CD4-positive, alpha-beta T cell treated with Interleukin-10 for 1 hour (primary cell): ENCODE data around the gene LRRC27.

ENCODE experiments used
- DNase-seq: peaks from one replicate; pipeline ENCODE4 v3.0.0-alpha.2; 2020

LRRC27 gene

GRCh38 chr10:132360766-132361447 is 28.9 kb downstream of the LRRC27 start:
- DNase-seq = peak; percentile 14

GRCh38 chr10:132361581-132362101 is 29.6 kb downstream of the LRRC27 start:
- DNase-seq = no peak

GRCh38 chr10:132362151-132362611 is 30.2 kb downstream of the LRRC27 start:
- no peak for DNase-seq

GRCh38 chr10:132363376-132363775 is 31.4 kb downstream of the LRRC27 start:
- DNase-seq = no peak

- DNase-seq = no peak
These were observed 32.1 kb downstream of the LRRC27 start for GRCh38 chr10:132363921-132364593.

- no peak for DNase-seq
These were observed 32.6 kb downstream of the LRRC27 start for GRCh38 chr10:132364594-132364970.

GRCh38 chr10:132365102-132365501 is 33.1 kb downstream of the LRRC27 start:
- DNase-seq = no peak

GRCh38 chr10:132366006-132366405 is 34.0 kb downstream of the LRRC27 start:
- no peak for DNase-seq

GRCh38 chr10:132366499-132366898 is 34.5 kb downstream of the LRRC27 start:
- no peak for DNase-seq

GRCh38 chr10:132368391-132368790 is 36.4 kb downstream of the LRRC27 start:
- DNase-seq = no peak

GRCh38 chr10:132368881-132369635 is 37.1 kb downstream of the LRRC27 start:
- no peak for DNase-seq

- DNase-seq = no peak
These were observed 37.7 kb downstream of the LRRC27 start for GRCh38 chr10:132369636-132370185.

GRCh38 chr10:132370426-132371340 is 38.7 kb downstream of the LRRC27 start:
- no peak for DNase-seq

- no peak for DNase-seq
These were observed 39.7 kb downstream of the LRRC27 start for GRCh38 chr10:132371641-132372081.

- no peak for DNase-seq
These were observed 40.6 kb downstream of the LRRC27 start for GRCh38 chr10:132372516-132373095.

- DNase-seq = no peak
These were observed 41.4 kb downstream of the LRRC27 start for GRCh38 chr10:132373241-132373955.

GRCh38 chr10:132374176-132374575 is 42.2 kb downstream of the LRRC27 start:
- DNase-seq = no peak

- no peak for DNase-seq
These were observed 42.6 kb downstream of the LRRC27 start for GRCh38 chr10:132374612-132375011.

GRCh38 chr10:132375116-132375794 is 43.3 kb downstream of the LRRC27 start:
- DNase-seq = no peak

- DNase-seq = no peak
These were observed 43.9 kb downstream of the LRRC27 start for GRCh38 chr10:132375795-132376297.
